K562 (cell line): ENCODE results near the gene ZNF441. TPM values are rescaled to one million over a fixed set of nuclear protein-coding genes. Genes with fewer than 3 reads are reported as not detected.

ENCODE experiments used
- CUX1 ChIP-seq: fragments of 200-800 bp; sonication (Bioruptor generic); IDR thresholded peaks from 2 replicates; pipeline ENCODE4 v1.6.1; 2016; ENCODE audit warnings: missing genetic modification characterization, missing compliant biosample characterization
- ESRRB ChIP-seq: fragments of 250-450 bp; sonication (Bioruptor Pico); IDR thresholded peaks from 2 replicates; pipeline ENCODE4 v1.5.0; 2020; ENCODE audit warnings: mild to moderate bottlenecking, moderate library complexity, borderline replicate concordance
- NR4A1 ChIP-seq, 2 experiments: fragments of 250-450 bp in 1 of 2; fragments of 450-650 bp in 1 of 2; sonication (Bioruptor Pico) in 1 of 2; IDR thresholded peaks; 2 replicates each; pipeline versions ENCODE4 v1.4.0 to v1.6.1; 2016 to 2020; ENCODE audit warnings: mild to moderate bottlenecking in 2 of 2, missing compliant biosample characterization in 1 of 2, missing genetic modification characterization in 1 of 2, moderate library complexity in 1 of 2
- POLR3G ChIP-seq: IDR thresholded peaks from 2 replicates; pipeline ENCODE4 v1.6.1; 2011; ENCODE audit not compliant: insufficient read length, insufficient replicate concordance; ENCODE audit errors: extremely low read depth
- polyA plus RNA-seq, 8 experiments: library from polyadenylated mRNA; depleted of rRNA in 4 of 8; stranded (reverse) in 5 of 8; unstranded in 3 of 8; fragments of >200 nt; fragmentation: Nextera tagmentation in 2 of 8; fragmentation: Illumina TruSeq in 1 of 8; extraction: Ambion mirVana in 2 of 8; extraction: Trizol in 1 of 8; gene quantifications; 2 replicates each; pipeline versions ENCODE4 v1.2.1 to v1.2.3, GENCODE V29; 2011 to 2014; ENCODE audit warnings: inconsistent platforms in 1 of 8, missing spikeins in 1 of 8
- total RNA-seq, 7 experiments: library from RNA; depleted of rRNA in 6 of 7; stranded (reverse); fragments of >200 nt in 6 of 7; fragmentation: Illumina TruSeq in 2 of 7; extraction: Trizol in 2 of 7; gene quantifications; 2 replicates each; pipeline versions ENCODE4 v1.2.1 to v1.2.3, GENCODE V29; 2011 to 2021; ENCODE audit warnings: low replicate concordance in 1 of 7

The ZNF441 gene
- total and polyA plus RNA-seq, 9 of the 15 experiments (the other 6 are each of a cell fraction or from before 2014, with no cell fraction given): 1.9 to 14.0 (median 7.8) TPM

- TF ChIP-seq POLR3G (no peak), NR4A1 (CRISPR knock-in tag; IDR thresholded peaks at IDR 0.05) (no peak), NR4A1 (tag; IDR thresholded peaks at IDR 0.05) (no peak), CUX1 (CRISPR knock-in tag) (no peak), ESRRB (CRISPR knock-in tag) (no peak)
Observed at GRCh38 chr19:11736696-11737095, 30.1 kb upstream of the ZNF441 start (continued).
